ENCODE results near the gene MMD2.

The MMD2 gene

GRCh38 chr7:4937411-4937810, 21.6 kb downstream of the MMD2 start:
- DNase-seq (ENCODE audit: low read depth): no peak
- TF ChIP-seq CTCF (conservative IDR thresholded peaks at IDR 0.05; ENCODE audit: low read depth, low read length): no peak
- H3K4me3 ChIP-seq (ENCODE audit: low read length): no peak overlapping the region

GRCh38 chr7:4934419-4935025, 24.5 kb downstream of the MMD2 start:
- H3K4me3 ChIP-seq (ENCODE audit: low read length): no peak overlapping the region
- no peak for TF ChIP-seq CTCF (conservative IDR thresholded peaks at IDR 0.05; ENCODE audit: low read depth, low read length)
- DNase-seq (ENCODE audit: low read depth): no peak

GRCh38 chr7:4931943-4932342, 27.0 kb downstream of the MMD2 start:
- H3K4me3 ChIP-seq (ENCODE audit: low read length): no peak overlapping the region
- DNase-seq (ENCODE audit: low read depth): no peak
- TF ChIP-seq CTCF (conservative IDR thresholded peaks at IDR 0.05; ENCODE audit: low read depth, low read length): no peak

GRCh38 chr7:4929005-4929404, 30.0 kb downstream of the MMD2 start:
- TF ChIP-seq CTCF (conservative IDR thresholded peaks at IDR 0.05; ENCODE audit: low read depth, low read length): no peak
- no peak for DNase-seq (ENCODE audit: low read depth)
- H3K4me3 ChIP-seq (ENCODE audit: low read length): no peak overlapping the region

- no peak for DNase-seq (ENCODE audit: low read depth)
- TF ChIP-seq CTCF (conservative IDR thresholded peaks at IDR 0.05; ENCODE audit: low read depth, low read length): no peak
- no peak overlapping the region for H3K4me3 ChIP-seq (ENCODE audit: low read length)
Observed at GRCh38 chr7:4928445-4928844, 30.5 kb downstream of the MMD2 start.

GRCh38 chr7:4919969-4920766, 38.8 kb downstream of the MMD2 start:
- no peak for DNase-seq (ENCODE audit: low read depth)
- TF ChIP-seq CTCF (conservative IDR thresholded peaks at IDR 0.05; ENCODE audit: low read depth, low read length): no peak

GRCh38 chr7:4916113-4916512, 42.9 kb downstream of the MMD2 start:
- no peak for TF ChIP-seq CTCF (conservative IDR thresholded peaks at IDR 0.05; ENCODE audit: low read depth, low read length)
- no peak overlapping the region for H3K4me3 ChIP-seq (ENCODE audit: low read length)
- no peak for DNase-seq (ENCODE audit: low read depth)

More at GRCh38 chr7:4919969-4920766, 38.8 kb downstream of the MMD2 start:
- no peak overlapping the region for H3K4me3 ChIP-seq (ENCODE audit: low read length)

All from retinal pigment epithelial cell (primary cell).